IMR-90 (cell line): Measurements from ENCODE around the gene PPP3R2. TPM values are rescaled to one million over a fixed set of nuclear protein-coding genes. Genes with fewer than 3 reads are reported as not detected.
A peak's percentile ranks its signal among the peaks of the same experiment; 100 is the strongest.

Source experiments
- ATAC-seq: fragments of 200-7000 bp; cut with Tn5 transposase; 2 replicates; pipeline ENCODE4 v1.9.1; 2020; ENCODE audit warnings: low read depth, mild to moderate bottlenecking, moderate library complexity
- BruUV-seq: library from RNA; stranded (reverse); fragments of 400-500 nt; replicated peaks from 2 replicates; lab custom pipeline; 2021; lab: Mats Ljungman, UMichigan
- CTCF ChIA-PET: fragments of 300-600 bp; formaldehyde crosslinking; extraction: SDS; loops from one replicate; lab custom pipeline; 2021; ENCODE audit warnings: antibody characterized with exemption; lab: Yijun Ruan, JAX
- POLR2A ChIA-PET: fragments of 300-600 bp; sonication (Branson Sonifier 250); formaldehyde crosslinking; loops from one replicate; lab custom pipeline; 2022; ENCODE audit warnings: antibody characterized with exemption; ENCODE audit not compliant: unreplicated experiment; lab: Charles Lee
- DNase-seq: peaks from one replicate; pipeline ENCODE4 v3.0.0; 2013
- H2AFZ ChIP-seq: replicated peaks from 2 replicates; pipeline ENCODE3; 2013; ENCODE audit warnings: low read length, mild to moderate bottlenecking; ENCODE audit not compliant: poor library complexity
- H2AK5ac ChIP-seq: 2 replicates; pipeline ENCODE4 v1.6.1; 2013; ENCODE audit warnings: low read depth, low read length, inconsistent platforms
- H2AK9ac ChIP-seq: replicated peaks from 2 replicates; pipeline ENCODE3; 2013; ENCODE audit warnings: mild to moderate bottlenecking, low read depth, low read length, moderate library complexity; ENCODE audit not compliant: poor library complexity
- H2BK120ac ChIP-seq: 2 replicates; pipeline ENCODE4 v1.6.1; 2013; ENCODE audit warnings: low read depth, low read length, inconsistent platforms
- H2BK15ac ChIP-seq: 3 replicates; pipeline ENCODE4 v1.6.1; 2013; ENCODE audit warnings: low read depth, low read length, inconsistent platforms
- H2BK20ac ChIP-seq: 2 replicates; pipeline ENCODE4 v1.6.1; 2013; ENCODE audit warnings: low read depth, mild to moderate bottlenecking, inconsistent platforms, low read length, moderate library complexity
- H2BK5ac ChIP-seq: 2 replicates; pipeline ENCODE4 v1.6.1; 2013; ENCODE audit warnings: mild to moderate bottlenecking, low read depth, low read length, inconsistent platforms; ENCODE audit not compliant: poor library complexity, severe bottlenecking
- H3K14ac ChIP-seq: replicated peaks from 2 replicates; pipeline ENCODE4 v1.6.1; 2013; ENCODE audit warnings: low read depth, low read length, inconsistent platforms
- H3K18ac ChIP-seq: 2 replicates; pipeline ENCODE4 v1.6.1; 2013; ENCODE audit warnings: low read depth, low read length, control low read depth
- H3K23ac ChIP-seq: 2 replicates; pipeline ENCODE4 v1.6.1; 2013; ENCODE audit warnings: low read depth, low read length, inconsistent platforms
- H3K27ac ChIP-seq: 2 replicates; pipeline ENCODE4 v1.5.1; 2013; ENCODE audit warnings: mild to moderate bottlenecking, control low read depth, low read length; ENCODE audit not compliant: insufficient read depth
- H3K27me3 ChIP-seq: 2 replicates; pipeline ENCODE4 v1.6.1; 2013; ENCODE audit warnings: low read length; ENCODE audit not compliant: control insufficient read depth, insufficient read depth
- H3K36me3 ChIP-seq: 2 replicates; pipeline ENCODE4 v1.6.1; 2013; ENCODE audit warnings: low read length, mixed read lengths; ENCODE audit not compliant: control insufficient read depth, insufficient read depth
- H3K4ac ChIP-seq: 2 replicates; pipeline ENCODE4 v1.6.1; 2013; ENCODE audit warnings: low read depth, low read length, inconsistent platforms
- H3K4me1 ChIP-seq: 2 replicates; pipeline ENCODE4 v1.6.1; 2013; ENCODE audit warnings: low read length, mixed read lengths; ENCODE audit not compliant: control insufficient read depth, insufficient read depth
- H3K4me2 ChIP-seq: 2 replicates; pipeline ENCODE4 v1.6.1; 2013; ENCODE audit warnings: low read depth, mild to moderate bottlenecking, control low read depth, low read length, moderate library complexity
- H3K4me3 ChIP-seq: 2 replicates; pipeline ENCODE4 v1.5.1; 2013; ENCODE audit warnings: low read depth, mild to moderate bottlenecking, control low read depth, low read length, moderate library complexity; ENCODE audit not compliant: insufficient read depth
- H3K56ac ChIP-seq: 2 replicates; pipeline ENCODE4 v1.6.1; 2013; ENCODE audit warnings: low read length, inconsistent platforms; ENCODE audit not compliant: insufficient read depth; ENCODE audit errors: extremely low read depth
- H3K79me1 ChIP-seq, 2 experiments: 2 replicates each; pipeline ENCODE4 v1.6.1; 2013; ENCODE audit warnings: low read length in 2 of 2, inconsistent platforms in 1 of 2, low read depth in 1 of 2
- H3K9ac ChIP-seq: 2 replicates; pipeline ENCODE4 v1.6.1; 2013; ENCODE audit warnings: low read depth, low read length, control low read depth
- H3K9me1 ChIP-seq: 2 replicates; pipeline ENCODE4 v1.6.1; 2013; ENCODE audit warnings: low read length, inconsistent platforms; ENCODE audit not compliant: insufficient read depth
- H3K9me3 ChIP-seq: 2 replicates; pipeline ENCODE4 v1.6.1; 2013; ENCODE audit warnings: low read length; ENCODE audit not compliant: control insufficient read depth, insufficient read depth
- H4K20me1 ChIP-seq: 2 replicates; pipeline ENCODE4 v1.6.1; 2013; ENCODE audit warnings: low read length, inconsistent platforms; ENCODE audit not compliant: insufficient read depth
- H4K5ac ChIP-seq: 2 replicates; pipeline ENCODE4 v1.6.1; 2013; ENCODE audit warnings: mild to moderate bottlenecking, low read depth, low read length, control low read depth
- H4K8ac ChIP-seq, 2 experiments: 2 replicates each; pipeline ENCODE4 v1.6.1; 2013; ENCODE audit warnings: low read depth in 2 of 2, low read length in 2 of 2, control low read depth in 1 of 2, inconsistent platforms in 1 of 2
- H4K91ac ChIP-seq: 2 replicates; pipeline ENCODE4 v1.6.1; 2013; ENCODE audit warnings: low read depth, low read length, inconsistent platforms; ENCODE audit not compliant: insufficient read depth
- FOS ChIP-seq: fragments of 150-350 bp; IDR thresholded peaks from 2 replicates; pipeline ENCODE4 v1.6.1; 2016; ENCODE audit warnings: low read depth, low read length
- RFX5 ChIP-seq: IDR thresholded peaks from 2 replicates; pipeline ENCODE4 v1.8.0; 2012; ENCODE audit warnings: low read depth, mild to moderate bottlenecking, low read length, moderate library complexity
- WGBS, 2 experiments: methylation state at CpG; one replicate each; pipeline versions ENCODE4 v1.1.5 to v1.1.7; 2013; ENCODE audit warnings: missing lambda C conversion rate in 2 of 2; ENCODE audit not compliant: insufficient read length in 1 of 2; ENCODE audit errors: extremely low coverage in 2 of 2; 5-methylcytosine and 5-hydroxymethylcytosine counted together
- dilution Hi-C: fragments of 300-500 bp; cut with HindIII; formaldehyde crosslinking; loops from one replicate; pipeline ENCODE4 v1.14.3; 2018; ENCODE audit warnings: low sequenced_read_pairs; ENCODE audit not compliant: unreplicated experiment
- in situ Hi-C: fragments of 300-500 bp; cut with MboI; formaldehyde crosslinking; loops from 3 replicates; pipeline ENCODE4 v1.14.3; 2019; ENCODE audit warnings: low sequenced_read_pairs, inconsistent platforms, mixed read lengths
- intact Hi-C: fragments of 100-400 bp; cut with micrococcal nuclease; formaldehyde crosslinking; loops from 2 replicates; pipeline ENCODE4 v1.10.0; 2022
- polyA plus RNA-seq, 3 experiments: library from polyadenylated mRNA; depleted of rRNA; stranded (reverse); fragments of >200 nt; gene quantifications; 2 replicates each; pipeline ENCODE4 v1.2.3, GENCODE V29; 2012; ENCODE audit warnings: low replicate concordance in 1 of 3
- total RNA-seq: library from RNA; depleted of rRNA; stranded (reverse); fragments of >200 nt; gene quantifications from 2 replicates; pipeline ENCODE4 v1.2.3, GENCODE V29; 2012

Gene PPP3R2
- total and polyA plus RNA-seq, 2 of the 4 experiments (the other 2 are of a cell fraction), result not detected

GRCh38 chr9:101582553-101582952, 12.2 kb downstream of the PPP3R2 start:
- BruUV-seq, result no TSS peak
- DNase-seq (peak; percentile 90), ATAC-seq (peak; percentile 89)
- H3K4me3 ChIP-seq, result no peak overlapping the region
- no peak overlapping the region for H3K18ac ChIP-seq
- no peak overlapping the region for H2AFZ ChIP-seq
- no peaks in the 10 kb centered on the region; the same call in 1 of the 2 replicates for H3K9me1 ChIP-seq
- H4K5ac ChIP-seq, result no peak overlapping the region
- no peak overlapping the region for H3K4me2 ChIP-seq
- no peak overlapping the region for H2AK9ac ChIP-seq
- no peaks in the 10 kb centered on the region for H3K79me1 ChIP-seq
- H3K36me3 ChIP-seq, result no peaks in the 10 kb centered on the region
- intact Hi-C loops, result no loop called here
- H2BK15ac ChIP-seq, result no peak overlapping the region
- CTCF ChIA-PET, result no interaction called here
- WGBS, 2 experiments, result no CpG with 5 or more reads among the region's 1 CpG
- no peak overlapping the region for H3K56ac ChIP-seq
- no peak overlapping the region for H4K8ac ChIP-seq
- no peaks in the 10 kb centered on the region for H3K9me3 ChIP-seq
- H3K27ac ChIP-seq, result peak overlapping the region; percentile 25; the same call in 1 of the 2 replicates
- no peak overlapping the region for H2BK120ac ChIP-seq
- no peak overlapping the region for H4K91ac ChIP-seq
- in situ Hi-C loops, result no loop called here
- no peak overlapping the region for H2BK20ac ChIP-seq
- no peaks in the 10 kb centered on the region for H3K27me3 ChIP-seq
- dilution Hi-C loops, result no loop called here
- no peak overlapping the region for H3K23ac ChIP-seq
- H3K9ac ChIP-seq, result no peak overlapping the region
- no peak overlapping the region for H3K14ac ChIP-seq
- TF ChIP-seq RFX5, result no peak
- peak; percentile 27; the same call in 1 of the 2 replicates for TF ChIP-seq FOS
- H3K4ac ChIP-seq, result no peak overlapping the region
- peaks cover 6% of the 10 kb centered on the region; the same call in 1 of the 2 replicates for H3K4me1 ChIP-seq
- POLR2A ChIA-PET, result no interaction called here
- no peaks in the 10 kb centered on the region for H4K20me1 ChIP-seq
- no peak overlapping the region for H2AK5ac ChIP-seq
- H2BK5ac ChIP-seq, result no peak overlapping the region
